Measurements from ENCODE around the gene PAPLN. TPM values are rescaled to one million over a fixed set of nuclear protein-coding genes. Genes with fewer than 3 reads are reported as not detected.

Gene PAPLN
- total RNA-seq, 1 experiment from 2014 or later: 3.0 TPM

- Mint-ChIP-seq H3K4me3 (ENCODE audit: unreplicated experiment) (peak overlapping the region; percentile 10), H3K9me3 (ENCODE audit: unreplicated experiment) (no peaks in the 10 kb centered on the region), H3K27ac (ENCODE audit: unreplicated experiment) (no peak overlapping the region), H3K36me3 (ENCODE audit: insufficient read depth, unreplicated experiment) (peaks cover 34% of the 10 kb centered on the region), H3K27me3 (ENCODE audit: insufficient read depth, unreplicated experiment) (no peaks in the 10 kb centered on the region), H3K4me1 (ENCODE audit: low read depth, unreplicated experiment) (peaks cover 1% of the 10 kb centered on the region)
- H3K36me3 ChIP-seq (ENCODE audit: control insufficient read depth, insufficient read depth, low read length): peaks cover 2% of the 10 kb centered on the region
- ChIA-PET POLR2A (no interaction called here), CTCF (interaction anchor here (0.6 kb wide), 1 partner anchor 187 kb away, joined by 5 read pairs; no protein-coding TSS in a partner anchor)
- DNase-seq: no peak
- no peaks in the 10 kb centered on the region for H3K9me3 ChIP-seq
- BruUV-seq (replicated peaks): no TSS peak
- H3K27me3 ChIP-seq (replicated peaks; ENCODE audit: control insufficient read depth, insufficient read depth, low read length): no peaks in the 10 kb centered on the region
- intact Hi-C loops (cut with micrococcal nuclease; ENCODE audit: unreplicated experiment): no loop called here
- H3K4me3 ChIP-seq (ENCODE audit: low read depth, low read length): no peak overlapping the region
- no peaks in the 10 kb centered on the region for H3K4me1 ChIP-seq
- no peak for TF ChIP-seq CTCF (IDR thresholded peaks at IDR 0.05; ENCODE audit: insufficient read depth in 1 of 2, low read depth in 1 of 2, low read length in 1 of 2, severe bottlenecking in 1 of 2, unreplicated experiment in 1 of 2)
Measured at GRCh38 chr14:73287071-73287470, 49.8 kb downstream of the PAPLN start.

- peaks cover 34% of the 10 kb centered on the region for H3K36me3 Mint-ChIP-seq (ENCODE audit: insufficient read depth, unreplicated experiment)
- Histone ChIP-seq H3K27me3 (replicated peaks; ENCODE audit: control insufficient read depth, insufficient read depth, low read length) (no peaks in the 10 kb centered on the region), H3K4me1 (no peaks in the 10 kb centered on the region), H3K36me3 (ENCODE audit: control insufficient read depth, insufficient read depth, low read length) (no peaks in the 10 kb centered on the region; the same call in 1 of the 2 replicates), H3K9me3 (no peaks in the 10 kb centered on the region), H3K4me3 (ENCODE audit: low read depth, low read length) (no peak overlapping the region)
- no TSS peak for BruUV-seq (replicated peaks)
- ChIA-PET POLR2A (no interaction called here), CTCF (no interaction called here)
- no peak for TF ChIP-seq CTCF (IDR thresholded peaks at IDR 0.05; ENCODE audit: insufficient read depth in 1 of 2, low read depth in 1 of 2, low read length in 1 of 2, severe bottlenecking in 1 of 2, unreplicated experiment in 1 of 2)
- DNase-seq: no peak
- H3K4me3 Mint-ChIP-seq (ENCODE audit: unreplicated experiment): no peak overlapping the region
- intact Hi-C loops (cut with micrococcal nuclease; ENCODE audit: unreplicated experiment): no loop called here
- no peaks in the 10 kb centered on the region for H3K4me1 Mint-ChIP-seq (ENCODE audit: low read depth, unreplicated experiment)
- H3K27ac Mint-ChIP-seq (ENCODE audit: unreplicated experiment): no peak overlapping the region
- no peaks in the 10 kb centered on the region for H3K27me3 Mint-ChIP-seq (ENCODE audit: insufficient read depth, unreplicated experiment)
- no peaks in the 10 kb centered on the region for H3K9me3 Mint-ChIP-seq (ENCODE audit: unreplicated experiment)
Measured at GRCh38 chr14:73289308-73289707, 52.0 kb downstream of the PAPLN start.

GRCh38 chr14:73289729-73290128, 52.4 kb downstream of the PAPLN start:
- ChIA-PET POLR2A (interaction anchor here (0.6 kb wide), 1 partner anchor 599 kb away, joined by 9 read pairs; no protein-coding TSS in a partner anchor), CTCF (no interaction called here)
- no peak for TF ChIP-seq CTCF (IDR thresholded peaks at IDR 0.05; ENCODE audit: insufficient read depth in 1 of 2, low read depth in 1 of 2, low read length in 1 of 2, severe bottlenecking in 1 of 2, unreplicated experiment in 1 of 2)
- Mint-ChIP-seq H3K4me1 (ENCODE audit: low read depth, unreplicated experiment) (no peaks in the 10 kb centered on the region), H3K9me3 (ENCODE audit: unreplicated experiment) (no peaks in the 10 kb centered on the region), H3K27ac (ENCODE audit: unreplicated experiment) (no peak overlapping the region), H3K27me3 (ENCODE audit: insufficient read depth, unreplicated experiment) (no peaks in the 10 kb centered on the region), H3K36me3 (ENCODE audit: insufficient read depth, unreplicated experiment) (peaks cover 31% of the 10 kb centered on the region), H3K4me3 (ENCODE audit: unreplicated experiment) (no peak overlapping the region)
- no peak for DNase-seq
- Histone ChIP-seq H3K4me1 (no peaks in the 10 kb centered on the region), H3K36me3 (ENCODE audit: control insufficient read depth, insufficient read depth, low read length) (no peaks in the 10 kb centered on the region; the same call in 1 of the 2 replicates), H3K9me3 (no peaks in the 10 kb centered on the region), H3K27me3 (replicated peaks; ENCODE audit: control insufficient read depth, insufficient read depth, low read length) (no peaks in the 10 kb centered on the region), H3K4me3 (ENCODE audit: low read depth, low read length) (no peak overlapping the region)
- intact Hi-C loops (cut with micrococcal nuclease; ENCODE audit: unreplicated experiment): loop anchor here (5.0 kb wide), 1 partner anchor 343 kb away; no protein-coding TSS in a partner anchor
- no TSS peak for BruUV-seq (replicated peaks)
